Measurements from ENCODE around the gene RPS15.

Gene RPS15

DNA sequence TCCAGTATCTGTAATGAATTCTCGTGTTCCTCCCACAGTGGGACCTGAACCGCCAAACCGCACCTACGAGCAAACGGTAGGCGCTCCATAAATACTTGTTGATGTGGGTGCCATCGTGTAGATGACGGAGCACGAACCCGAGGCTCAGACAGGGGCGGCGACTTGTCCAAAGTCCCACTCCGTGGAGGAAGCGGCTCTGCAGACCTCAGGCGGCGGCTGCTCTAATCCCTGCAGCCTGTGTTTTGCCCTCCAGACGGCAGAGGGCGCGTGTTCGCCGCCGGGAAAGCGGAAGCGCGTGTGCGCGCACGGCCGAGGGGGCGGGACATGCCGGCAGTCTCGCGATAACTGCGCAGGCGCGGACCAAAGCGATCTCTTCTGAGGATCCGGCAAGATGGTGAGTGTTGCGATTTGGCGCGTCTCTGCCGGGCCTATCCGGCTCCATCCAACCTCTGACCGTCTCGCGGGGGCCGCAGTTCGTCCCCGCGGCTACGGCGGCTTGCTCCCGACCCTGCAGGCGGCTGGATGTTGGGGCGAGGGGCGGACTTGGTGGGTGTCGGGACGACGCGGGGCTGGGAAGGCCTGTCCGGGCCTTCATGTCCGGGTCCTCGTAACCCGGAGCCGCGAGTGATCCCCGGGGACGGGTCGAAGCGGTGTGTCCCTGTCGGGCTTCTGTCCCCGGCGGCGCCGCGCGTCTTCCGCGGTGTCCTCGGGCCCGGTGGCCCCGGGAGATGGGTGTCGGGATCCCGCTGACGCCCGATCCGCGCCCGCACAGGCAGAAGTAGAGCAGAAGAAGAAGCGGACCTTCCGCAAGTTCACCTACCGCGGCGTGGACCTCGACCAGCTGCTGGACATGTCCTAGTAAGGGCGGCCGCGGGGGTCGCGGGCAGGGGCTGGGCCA, at the start of gene RPS15:
TSS of gene RPS15 (plus strand) at position 362 of the 898 bp plus-strand sequence. CDS start at position 392, 30 bp downstream.
- in situ Hi-C loops (cut with MboI; ENCODE audit: low pct_unique_long_range_greater_than_20kb, low sequenced_read_pairs) = no loop called here
- peak; percentile 96 for DNase-seq

DNA sequence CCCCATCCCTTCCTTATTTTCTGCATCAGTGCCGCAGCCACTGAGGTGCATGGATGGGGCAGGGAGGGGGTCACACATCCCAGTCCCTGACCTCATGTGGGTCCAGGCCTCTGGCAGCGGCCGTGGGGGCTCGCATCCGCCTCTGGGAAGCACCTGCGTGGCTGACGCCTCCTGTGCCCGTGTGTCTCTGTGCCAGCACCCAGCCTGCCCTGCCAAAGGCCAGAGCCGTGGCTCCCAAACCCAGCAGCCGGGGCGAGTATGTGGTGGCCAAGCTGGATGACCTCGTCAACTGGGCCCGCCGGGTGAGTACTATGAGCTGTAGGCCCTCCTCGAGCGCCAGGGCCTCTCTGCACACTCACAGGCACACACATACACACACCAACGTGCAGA, 49.6 kb upstream of the RPS15 start:
- no peak for DNase-seq
- in situ Hi-C loops (cut with MboI; ENCODE audit: low pct_unique_long_range_greater_than_20kb, low sequenced_read_pairs) = no loop called here

DNA sequence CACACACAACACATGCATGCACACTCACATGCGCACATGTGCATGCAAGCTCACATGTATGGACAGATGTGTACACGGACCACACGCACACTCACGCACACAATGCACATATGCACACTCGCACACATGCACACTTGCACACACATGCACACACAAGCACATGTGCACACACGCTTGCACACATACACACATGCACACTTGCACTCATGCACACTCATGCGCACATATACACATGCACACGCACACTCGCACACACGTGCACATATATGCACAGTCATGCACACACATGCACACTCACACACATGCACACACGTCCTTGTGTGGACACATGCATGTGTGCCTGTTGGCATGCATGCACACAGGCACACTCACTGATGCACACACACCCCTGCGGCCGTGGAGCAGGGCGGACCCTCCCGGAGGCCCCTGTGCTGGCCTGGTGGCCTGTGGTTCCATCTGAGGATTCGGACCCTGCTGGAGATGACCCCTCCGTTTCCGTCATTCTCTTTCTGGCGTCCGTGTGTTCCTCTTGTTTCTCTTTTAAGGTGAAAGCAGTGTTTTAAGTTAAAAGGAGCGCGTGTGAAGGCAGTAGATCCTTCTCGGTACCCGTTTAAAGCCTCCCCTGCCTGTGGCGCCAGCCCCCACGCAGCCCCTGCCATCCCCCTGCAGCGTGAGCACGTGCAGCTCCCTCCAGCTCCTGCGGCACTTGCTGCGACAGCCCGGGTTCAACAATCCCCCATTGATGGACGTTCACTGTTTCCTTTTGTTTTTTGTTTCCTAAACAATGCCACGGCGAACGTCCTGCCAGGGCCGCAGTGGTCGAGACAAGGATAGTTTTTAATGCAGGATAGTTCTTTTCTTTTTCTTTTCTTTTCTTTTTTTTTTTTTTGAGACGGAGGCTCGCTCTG, 48.9 kb upstream of the RPS15 start:
- no peak for DNase-seq
- in situ Hi-C loops (cut with MboI; ENCODE audit: low pct_unique_long_range_greater_than_20kb, low sequenced_read_pairs) = no loop called here

DNA sequence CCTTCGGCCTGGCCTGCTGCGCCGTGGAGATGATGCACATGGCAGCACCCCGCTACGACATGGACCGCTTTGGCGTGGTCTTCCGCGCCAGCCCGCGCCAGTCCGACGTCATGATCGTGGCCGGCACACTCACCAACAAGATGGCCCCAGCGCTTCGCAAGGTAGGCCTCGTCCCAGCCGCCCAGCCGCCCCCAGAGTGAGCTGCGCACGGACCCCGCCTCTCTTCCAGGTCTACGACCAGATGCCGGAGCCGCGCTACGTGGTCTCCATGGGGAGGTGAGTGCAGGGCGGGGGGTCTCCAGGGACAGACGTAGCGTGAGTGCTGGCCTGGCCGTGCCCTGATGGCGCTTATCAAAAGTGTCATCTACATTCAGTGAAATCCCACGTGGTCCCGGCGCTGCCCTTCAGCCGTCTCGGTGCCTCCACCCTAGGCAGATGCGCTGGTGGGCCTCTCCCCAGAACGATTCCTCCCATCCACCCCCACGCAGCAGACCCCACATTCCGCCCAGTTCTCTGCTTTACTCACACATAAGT, 47.2 kb upstream of the RPS15 start:
- in situ Hi-C loops (cut with MboI; ENCODE audit: low pct_unique_long_range_greater_than_20kb, low sequenced_read_pairs) = no loop called here
- DNase-seq = no peak

DNA sequence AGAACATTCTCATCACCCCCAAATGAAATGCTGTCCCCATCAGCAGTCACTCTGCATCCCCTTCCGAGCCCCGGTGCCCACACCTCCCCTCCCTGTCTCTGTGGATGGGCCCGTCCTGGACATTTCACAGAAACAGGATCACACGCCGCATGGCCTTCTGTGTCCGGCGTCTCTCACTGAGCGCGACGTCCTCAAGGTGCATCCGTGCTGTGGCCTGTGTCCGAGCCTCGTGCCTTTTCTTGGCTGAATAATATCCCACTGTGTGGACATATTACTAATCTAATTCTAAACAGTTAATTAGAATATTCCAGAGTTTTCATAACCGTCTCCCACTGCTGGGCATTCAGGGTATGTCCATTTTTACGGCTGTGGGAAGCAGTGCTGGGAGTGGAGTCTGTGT, 45.8 kb upstream of the RPS15 start:
- in situ Hi-C loops (cut with MboI; ENCODE audit: low pct_unique_long_range_greater_than_20kb, low sequenced_read_pairs) = no loop called here
- no peak for DNase-seq

DNA sequence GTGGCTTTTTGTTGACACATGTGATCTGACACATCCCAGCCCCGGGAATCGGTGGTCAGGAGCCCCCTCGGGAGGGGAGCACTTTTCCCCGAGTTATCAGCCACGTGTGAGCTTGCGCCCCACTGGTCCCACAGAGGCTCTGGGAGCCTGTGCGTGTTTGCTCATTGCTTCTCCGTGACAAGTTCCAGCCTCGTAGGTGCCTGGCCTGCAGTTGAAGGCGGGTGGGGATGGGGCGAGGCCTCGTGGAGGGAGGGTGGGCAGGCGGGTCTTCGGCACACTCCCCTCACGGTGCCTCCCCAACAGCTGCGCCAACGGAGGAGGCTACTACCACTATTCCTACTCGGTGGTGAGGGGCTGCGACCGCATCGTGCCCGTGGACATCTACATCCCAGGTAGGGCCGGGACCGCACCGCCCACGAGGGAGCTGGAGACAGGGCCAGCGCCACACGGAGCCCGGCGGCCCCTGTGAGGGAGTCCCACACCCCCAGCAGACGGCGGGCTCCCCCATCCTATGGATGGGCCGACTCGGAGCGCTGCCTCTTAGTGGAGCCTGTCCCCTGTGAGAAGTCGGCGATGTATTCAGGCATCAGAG, 45.2 kb upstream of the RPS15 start:
- DNase-seq = no peak
- in situ Hi-C loops (cut with MboI; ENCODE audit: low pct_unique_long_range_greater_than_20kb, low sequenced_read_pairs) = no loop called here

DNA sequence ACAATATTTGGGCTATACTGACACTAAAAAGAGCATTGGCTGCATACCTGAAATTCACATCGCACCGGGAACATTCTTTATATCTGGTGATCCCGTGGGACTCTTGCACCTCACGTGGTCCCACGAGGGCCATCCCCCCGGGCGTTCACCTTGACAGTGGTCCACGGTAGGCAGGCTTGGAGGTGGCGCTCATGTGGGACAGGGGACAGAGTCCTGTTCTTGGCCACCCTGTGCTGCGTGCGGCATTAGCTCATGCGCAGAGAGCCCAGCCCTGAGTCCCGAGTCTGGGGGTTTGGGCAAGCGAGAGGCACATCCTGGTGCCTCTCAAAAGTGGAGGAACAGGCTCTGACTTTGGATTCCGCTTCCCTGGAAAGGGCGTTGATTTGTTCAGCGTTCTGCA, 44.4 kb upstream of the RPS15 start:
- in situ Hi-C loops (cut with MboI; ENCODE audit: low pct_unique_long_range_greater_than_20kb, low sequenced_read_pairs) = no loop called here
- no peak for DNase-seq

DNA sequence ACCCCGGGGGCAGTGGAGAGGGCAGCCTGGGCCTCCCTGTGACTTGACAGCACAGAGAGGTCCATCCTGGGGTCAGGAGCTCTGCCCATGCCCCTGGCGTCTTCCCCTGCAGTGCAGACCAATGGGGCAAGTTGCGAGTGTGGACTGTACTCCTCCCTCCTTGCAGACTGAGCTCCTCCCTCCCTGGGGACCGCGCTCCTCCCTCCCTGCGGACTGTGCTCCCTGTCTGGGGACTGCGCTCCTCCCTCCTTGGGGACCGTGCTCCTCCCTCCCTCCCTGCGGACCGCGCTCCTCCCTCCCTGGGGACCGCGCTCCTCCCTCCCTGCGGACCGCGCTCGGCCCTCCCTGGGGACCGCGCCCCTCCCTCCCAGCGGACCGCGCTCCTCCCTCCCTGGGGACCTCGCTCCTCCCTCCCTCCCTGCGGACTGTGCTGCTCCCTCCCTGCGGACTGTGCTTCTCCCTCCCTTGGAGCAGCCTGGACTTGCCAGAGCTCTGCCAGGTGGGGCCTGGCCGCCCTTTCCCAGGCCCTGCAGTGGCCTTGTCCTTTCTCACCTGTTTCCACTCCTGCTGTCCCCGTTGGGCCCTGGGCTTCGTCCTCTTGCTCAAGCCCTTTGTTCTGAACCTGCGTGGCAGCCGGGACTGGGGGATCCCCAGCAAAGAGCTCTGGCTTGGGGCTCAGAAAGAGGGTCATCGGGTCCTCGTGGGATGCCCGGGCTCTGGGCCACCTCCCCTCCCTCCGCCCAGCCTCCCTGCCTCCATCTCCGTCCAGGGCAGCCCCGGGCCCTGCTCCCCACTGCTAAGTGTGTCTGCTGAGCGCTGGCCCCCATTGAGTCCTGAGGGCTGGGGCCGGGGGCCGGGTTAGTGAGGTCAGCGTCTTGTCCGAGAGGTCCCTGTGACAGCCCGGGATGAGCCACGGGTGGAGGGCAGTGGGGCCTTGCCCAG, 43.7 kb upstream of the RPS15 start:
- no peak for DNase-seq
- in situ Hi-C loops (cut with MboI; ENCODE audit: low pct_unique_long_range_greater_than_20kb, low sequenced_read_pairs) = no loop called here

DNA sequence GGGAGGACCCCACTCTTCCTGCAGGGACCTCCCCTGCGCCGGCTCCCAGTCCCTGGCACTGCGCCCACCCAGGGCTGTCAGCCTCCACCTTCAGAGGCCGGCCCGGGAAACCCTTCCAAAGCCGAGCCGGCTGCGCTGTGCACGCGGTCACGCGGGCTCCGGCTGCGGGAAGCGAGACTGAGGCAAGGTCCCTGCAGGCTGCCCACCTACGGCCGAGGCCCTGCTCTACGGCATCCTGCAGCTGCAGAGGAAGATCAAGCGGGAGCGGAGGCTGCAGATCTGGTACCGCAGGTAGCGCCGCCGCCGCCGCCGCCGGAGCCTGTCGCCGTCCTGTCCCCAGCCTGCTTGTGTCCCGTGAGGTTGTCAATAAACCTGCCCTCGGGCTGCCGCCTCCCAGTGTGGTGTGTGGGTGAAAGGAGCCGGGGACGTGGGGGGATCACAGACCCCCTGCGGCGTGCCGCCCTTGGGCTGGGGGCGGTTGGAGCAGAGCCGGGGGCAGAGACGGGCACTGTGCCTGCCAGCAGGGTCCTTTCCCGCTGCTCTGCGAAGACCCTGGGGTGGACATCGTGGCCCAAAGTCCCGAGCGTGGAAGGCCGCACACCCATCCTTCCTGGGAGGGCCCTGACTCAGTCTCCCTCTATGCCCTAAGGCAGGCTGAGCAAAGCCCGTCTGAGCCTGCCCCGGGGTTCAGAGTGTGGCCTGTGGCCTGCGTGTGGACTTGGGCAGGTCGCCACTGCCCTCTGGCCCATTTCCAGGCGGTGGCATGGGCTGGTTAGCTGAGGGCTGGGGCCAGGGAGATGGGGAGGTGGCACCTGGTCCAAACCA, 42.8 kb upstream of the RPS15 start:
- DNase-seq = no peak
- in situ Hi-C loops (cut with MboI; ENCODE audit: low pct_unique_long_range_greater_than_20kb, low sequenced_read_pairs) = no loop called here

DNA sequence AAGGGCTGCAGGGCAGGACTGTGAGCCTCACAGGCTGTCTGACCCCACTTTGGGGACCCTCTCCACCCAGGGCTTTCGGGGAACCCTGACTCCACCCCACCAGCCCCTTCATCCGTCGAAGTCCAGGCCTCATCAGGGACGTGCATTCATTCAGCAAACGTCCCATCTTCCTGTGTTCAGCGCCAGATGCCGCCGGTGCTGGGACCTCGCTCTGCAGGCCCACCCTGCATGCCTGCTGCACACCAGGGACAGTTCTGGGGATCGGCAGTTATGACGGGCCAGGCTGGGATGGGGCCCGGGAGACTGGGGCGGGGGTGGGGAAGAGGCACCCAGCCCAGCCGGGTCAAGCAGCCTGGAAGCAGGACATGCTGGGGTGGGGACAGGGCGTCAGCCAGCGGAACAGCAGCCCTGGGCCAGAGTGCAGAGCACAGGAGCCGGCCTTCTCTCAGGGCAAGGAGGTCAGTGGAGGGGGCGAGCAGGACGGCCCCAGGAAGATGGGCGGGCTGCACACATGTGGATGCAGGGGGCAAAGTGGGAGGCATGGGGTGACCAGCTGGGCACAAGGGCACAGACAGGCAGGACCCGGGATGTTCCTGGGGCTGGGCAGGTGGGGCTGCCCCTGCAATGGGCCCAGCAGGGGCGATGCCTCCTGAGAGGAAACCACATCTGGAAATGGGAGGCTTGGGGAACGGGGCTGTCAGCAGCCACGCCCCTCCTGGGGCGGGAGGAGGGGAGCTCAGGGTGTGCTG, 42.0 kb upstream of the RPS15 start:
- peak; percentile 44 for DNase-seq
- in situ Hi-C loops (cut with MboI; ENCODE audit: low pct_unique_long_range_greater_than_20kb, low sequenced_read_pairs) = no loop called here

DNA sequence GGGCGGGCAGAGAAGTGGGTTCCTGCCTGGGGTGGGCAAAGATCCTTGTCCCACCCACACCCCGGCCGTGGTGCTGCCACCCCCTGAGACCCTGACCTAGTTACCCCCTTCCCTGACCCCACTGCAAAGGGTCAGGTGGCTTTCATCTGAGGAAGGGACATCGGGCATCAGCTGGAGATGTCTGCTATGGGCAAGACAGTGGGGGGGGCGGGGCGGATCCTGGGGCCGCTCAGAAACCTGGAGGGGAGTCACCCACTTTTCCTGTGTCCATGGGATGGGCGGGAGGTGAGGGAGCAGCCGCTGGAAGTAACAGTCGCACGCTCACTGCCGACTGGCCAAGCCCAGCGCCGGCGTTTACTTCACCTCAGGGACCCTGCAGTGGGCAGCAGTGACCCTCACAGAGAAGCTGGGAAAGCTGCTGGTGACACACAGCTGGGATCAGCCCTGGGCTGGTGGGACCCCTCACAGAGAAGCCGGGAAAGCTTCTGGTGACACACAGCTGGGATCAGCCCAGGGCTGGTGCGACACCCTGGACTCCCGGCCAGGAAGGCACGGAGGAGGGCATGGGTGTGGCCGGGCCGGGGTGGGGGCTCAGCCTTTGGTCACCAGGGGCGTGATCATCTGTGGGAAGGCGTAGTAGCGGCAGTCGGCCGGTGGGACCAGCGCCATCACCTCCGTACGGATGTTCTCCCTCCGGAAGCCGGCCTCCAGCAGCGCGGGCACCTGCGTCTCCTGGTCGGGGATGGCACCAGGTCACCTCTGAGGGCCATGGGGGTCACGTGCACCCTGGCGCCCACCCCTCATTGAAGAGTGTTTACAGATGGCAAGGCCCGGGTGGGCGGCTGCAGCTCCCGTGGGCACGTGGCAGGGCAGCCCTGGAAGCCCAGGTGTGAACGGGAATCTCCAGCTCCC, 41.2 kb upstream of the RPS15 start:
- DNase-seq = no peak
- in situ Hi-C loops (cut with MboI; ENCODE audit: low pct_unique_long_range_greater_than_20kb, low sequenced_read_pairs) = no loop called here

DNA sequence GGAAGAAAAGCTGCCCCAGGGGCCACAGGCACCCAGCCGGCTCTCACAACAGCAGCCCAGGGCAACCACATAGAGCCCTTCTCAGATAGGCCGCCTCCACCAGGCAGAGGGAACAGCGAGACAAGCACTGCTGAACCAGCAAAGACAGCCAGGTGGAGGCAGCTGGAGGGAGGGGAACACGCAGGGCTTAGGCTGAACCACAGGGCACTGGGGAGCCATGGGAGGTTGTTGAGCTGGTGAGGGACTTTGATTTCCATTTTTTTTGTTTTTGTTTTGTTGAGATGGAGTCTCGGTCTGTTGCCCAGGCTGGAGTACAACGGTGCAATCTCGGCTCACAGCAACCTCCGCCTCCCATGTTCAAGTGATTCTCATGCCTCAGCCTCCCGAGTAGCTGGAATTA, 40.4 kb upstream of the RPS15 start:
- no peak for DNase-seq
- in situ Hi-C loops (cut with MboI; ENCODE audit: low pct_unique_long_range_greater_than_20kb, low sequenced_read_pairs) = no loop called here

DNA sequence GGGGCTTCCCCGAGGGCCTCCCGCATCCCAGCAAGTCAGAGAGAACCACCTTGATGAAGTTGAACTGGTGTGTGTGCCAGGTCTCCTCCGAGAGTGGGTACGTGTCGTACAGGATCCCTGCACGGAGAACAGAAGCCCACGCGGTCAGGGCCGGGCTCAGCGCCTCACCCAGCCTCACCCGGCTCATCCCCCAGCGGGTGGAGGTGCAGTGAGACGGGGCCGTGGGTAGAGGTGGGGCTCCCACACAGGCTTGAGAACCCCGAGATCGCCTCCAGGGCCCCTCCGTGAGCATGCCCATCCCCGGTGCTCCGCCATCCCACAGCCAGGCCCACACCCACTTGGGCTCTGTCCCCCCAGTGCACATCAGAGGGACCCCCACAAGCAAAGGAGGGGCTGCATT, 39.1 kb upstream of the RPS15 start:
- DNase-seq = no peak

DNA sequence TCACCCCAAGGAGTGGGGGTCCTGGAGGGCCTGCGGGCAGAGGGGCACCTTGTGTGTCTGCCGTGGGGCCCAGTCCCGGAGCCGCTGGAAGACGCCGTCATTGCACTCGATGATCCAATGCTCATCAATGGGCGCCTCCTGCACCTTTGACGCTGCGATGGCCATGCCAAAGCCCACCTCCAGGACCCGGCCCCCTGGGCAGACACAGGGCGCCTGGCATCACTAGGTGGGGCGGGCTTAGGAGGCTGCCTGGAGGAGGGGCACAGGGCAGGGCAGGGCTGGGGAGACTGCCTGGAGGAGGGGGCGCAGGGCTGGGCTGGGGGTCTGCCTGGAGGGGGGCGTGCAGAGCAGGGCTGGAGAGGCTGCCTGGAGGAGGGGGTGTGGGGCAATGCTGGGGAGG, 38.5 kb upstream of the RPS15 start:
- DNase-seq = no peak
- in situ Hi-C loops (cut with MboI; ENCODE audit: low pct_unique_long_range_greater_than_20kb, low sequenced_read_pairs) = no loop called here

More for the DNA sequence above, 39.1 kb upstream of the RPS15 start:
- in situ Hi-C loops (cut with MboI; ENCODE audit: low pct_unique_long_range_greater_than_20kb, low sequenced_read_pairs) = no loop called here

DNA sequence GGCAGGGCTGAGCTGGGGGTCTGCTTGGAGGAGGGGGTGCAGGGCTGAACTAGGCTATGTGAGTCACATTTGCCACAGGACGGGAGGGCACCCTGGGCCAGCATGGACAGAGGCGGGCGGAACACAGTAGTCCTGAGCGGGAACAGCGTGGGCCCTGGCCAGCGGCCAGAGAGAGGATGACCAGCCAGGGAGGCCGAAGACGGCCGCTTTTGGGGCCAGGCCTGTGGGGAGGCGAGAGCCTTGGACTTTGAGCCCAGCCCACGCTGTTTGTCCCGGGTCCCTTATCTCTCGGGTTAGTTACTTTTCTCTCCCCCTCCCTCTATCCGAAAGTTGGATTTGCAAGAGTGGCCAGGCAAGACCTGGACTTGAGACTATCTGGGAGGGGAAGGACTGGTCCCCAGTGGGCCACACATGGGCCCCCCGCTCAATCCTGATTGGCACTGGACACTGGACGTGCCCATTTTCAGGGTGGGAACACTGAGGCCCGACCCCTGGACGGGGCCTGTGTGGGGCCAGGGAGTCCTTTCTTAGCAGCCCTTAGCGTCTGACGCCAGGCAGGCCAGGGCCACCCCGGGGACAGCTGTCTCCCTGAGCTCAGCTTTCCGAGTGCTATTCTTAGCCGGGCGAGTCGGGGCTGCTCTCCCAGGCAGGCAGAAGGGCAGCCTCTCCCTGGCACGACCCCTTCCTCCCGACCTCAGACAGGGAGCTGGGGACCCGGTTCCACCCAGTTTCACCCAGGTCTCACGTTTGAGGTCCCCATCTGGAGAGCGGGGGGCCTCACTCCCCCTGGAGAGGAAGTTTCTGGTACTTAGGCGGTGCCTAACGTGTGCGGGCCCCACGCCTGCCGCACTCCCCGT, 37.7 kb upstream of the RPS15 start:
- in situ Hi-C loops (cut with MboI; ENCODE audit: low pct_unique_long_range_greater_than_20kb, low sequenced_read_pairs) = no loop called here
- peak; percentile 49 for DNase-seq

Measured in KBM-7 (cell line).